ENCODE results near the gene DNMT3A. TPM values are rescaled to one million over a fixed set of nuclear protein-coding genes. Genes with fewer than 3 reads are reported as not detected.

Gene DNMT3A
- total and polyA plus RNA-seq, 2 donors (not counting 3 experiments of a cell fraction or from before 2014, with no cell fraction given), result 23.3 to 71.7 TPM

- Histone ChIP-seq H3K36me3 (ENCODE audit: control insufficient read depth in 2 of 2, extremely low read depth in 1 of 2, insufficient read depth in 2 of 2, low read length in 2 of 2) (peaks cover 0 to 11% of the 10 kb centered on the region in 2 experiments), H3K4me2 (ENCODE audit: insufficient read depth, low read length) (no peak overlapping the region), H3K27ac (ENCODE audit: insufficient read depth, low read depth, low read length) (no peak overlapping the region), H3K79me2 (ENCODE audit: control insufficient read depth, insufficient read depth, low read length) (no peaks in the 10 kb centered on the region), H4K20me1 (replicated peaks; ENCODE audit: control insufficient read depth, extremely low read depth, insufficient read depth, low read length) (no peaks in the 10 kb centered on the region), H2AFZ (ENCODE audit: low read depth, low read length) (no peak overlapping the region), H3K4me1 (ENCODE audit: control insufficient read depth, extremely low read depth, insufficient read depth, low read length) (peaks cover 7% of the 10 kb centered on the region), H3K9ac (replicated peaks; ENCODE audit: extremely low read depth, insufficient read depth, low read length) (no peak overlapping the region), H3K27me3 (ENCODE audit: control insufficient read depth in 2 of 2, insufficient read depth in 2 of 2, low read length in 2 of 2) (no peaks in the 10 kb centered on the region), H3K4me3 (replicated peaks in 1 of 3; ENCODE audit: insufficient read depth in 1 of 3, low read depth in 1 of 3, low read length in 3 of 3) (no peak overlapping the region), H3K9me3 (replicated peaks; ENCODE audit: control insufficient read depth, insufficient read depth, low read length) (no peaks in the 10 kb centered on the region), H3K9me1 (replicated peaks; ENCODE audit: control insufficient read depth, extremely low read depth, insufficient read depth, low read length) (no peaks in the 10 kb centered on the region)
- BruUV-seq (replicated peaks), result no TSS peak
- dilution Hi-C loops (cut with MboI; ENCODE audit: extremely low pct_ligation_motif_present, low sequenced_read_pairs) (no loop called here), intact Hi-C loops (cut with micrococcal nuclease) (no loop called here)
- ChIA-PET POLR2A (no interaction called here), CTCF (no interaction called here)
- DNase-seq (ENCODE audit: low read depth, low spot score) (no peak), FAIRE-seq (no peak)
- TF ChIP-seq JUN (IDR thresholded peaks at IDR 0.05; ENCODE audit: borderline replicate concordance, insufficient read depth, insufficient read length, low read depth) (no peak), GATA2 (IDR thresholded peaks at IDR 0.05; ENCODE audit: insufficient read depth, insufficient read length, low read depth, low read length) (no peak), MAX (IDR thresholded peaks at IDR 0.05; ENCODE audit: insufficient read depth, insufficient read length) (no peak), POLR2AphosphoS5 (IDR thresholded peaks at IDR 0.05; ENCODE audit: insufficient read depth, low read depth, low read length) (no peak), EZH2 (IDR thresholded peaks at IDR 0.05; ENCODE audit: borderline replicate concordance, low read depth, low read length, severe bottlenecking) (no peak), MYC (IDR thresholded peaks at IDR 0.05; ENCODE audit: low read depth, low read length) (no peak), POLR2A (IDR thresholded peaks at IDR 0.05; ENCODE audit: low read depth, low read length) (no peak), FOS (IDR thresholded peaks at IDR 0.05; ENCODE audit: borderline replicate concordance, insufficient read depth, low read length) (no peak)
- TF ChIP-seq, protein P1, sequence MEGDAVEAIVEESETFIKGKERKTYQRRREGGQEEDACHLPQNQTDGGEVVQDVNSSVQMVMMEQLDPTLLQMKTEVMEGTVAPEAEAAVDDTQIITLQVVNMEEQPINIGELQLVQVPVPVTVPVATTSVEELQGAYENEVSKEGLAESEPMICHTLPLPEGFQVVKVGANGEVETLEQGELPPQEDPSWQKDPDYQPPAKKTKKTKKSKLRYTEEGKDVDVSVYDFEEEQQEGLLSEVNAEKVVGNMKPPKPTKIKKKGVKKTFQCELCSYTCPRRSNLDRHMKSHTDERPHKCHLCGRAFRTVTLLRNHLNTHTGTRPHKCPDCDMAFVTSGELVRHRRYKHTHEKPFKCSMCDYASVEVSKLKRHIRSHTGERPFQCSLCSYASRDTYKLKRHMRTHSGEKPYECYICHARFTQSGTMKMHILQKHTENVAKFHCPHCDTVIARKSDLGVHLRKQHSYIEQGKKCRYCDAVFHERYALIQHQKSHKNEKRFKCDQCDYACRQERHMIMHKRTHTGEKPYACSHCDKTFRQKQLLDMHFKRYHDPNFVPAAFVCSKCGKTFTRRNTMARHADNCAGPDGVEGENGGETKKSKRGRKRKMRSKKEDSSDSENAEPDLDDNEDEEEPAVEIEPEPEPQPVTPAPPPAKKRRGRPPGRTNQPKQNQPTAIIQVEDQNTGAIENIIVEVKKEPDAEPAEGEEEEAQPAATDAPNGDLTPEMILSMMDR (IDR thresholded peaks at IDR 0.05; ENCODE audit: extremely low read depth in 1 of 2, insufficient read depth in 1 of 2, low read depth in 1 of 2, low read length in 2 of 2), result no peak
Measured at GRCh38 chr2:25303633-25304236, 38.0 kb downstream of the DNMT3A start.
